Skeletal muscle tissue (tissue), 4 donors: ENCODE measurements around the gene NSRP1. TPM values are rescaled to one million over a fixed set of nuclear protein-coding genes. Genes with fewer than 3 reads are reported as not detected.
"Not testable (repeated sequence)": the region's sequence is repeated elsewhere in the genome, so short reads cannot be mapped to it uniquely, and the experiment has no call there.

Experiments used
- H3K27ac ChIP-seq: one replicate; pipeline ENCODE4 v1.7.0; 2013; ENCODE audit warnings: mild to moderate bottlenecking, low read depth, low read length, inconsistent platforms
- H3K27me3 ChIP-seq, 3 donors: one replicate each; pipeline ENCODE4 v1.7.0; 2013; ENCODE audit warnings: low read length in 3 of 3; ENCODE audit not compliant: control insufficient read depth in 3 of 3, insufficient read depth in 3 of 3
- H3K36me3 ChIP-seq, 3 donors: one replicate each; pipeline ENCODE4 v1.7.0; 2013; ENCODE audit warnings: low read length in 3 of 3; ENCODE audit not compliant: control insufficient read depth in 3 of 3, insufficient read depth in 3 of 3
- H3K4me1 ChIP-seq, 3 donors: one replicate each; pipeline ENCODE4 v1.7.0; 2013; ENCODE audit warnings: low read length in 3 of 3, mild to moderate bottlenecking in 3 of 3; ENCODE audit not compliant: control insufficient read depth in 3 of 3, insufficient read depth in 3 of 3
- H3K4me3 ChIP-seq, 3 donors: one replicate each; pipeline ENCODE4 v1.7.0; 2013; ENCODE audit warnings: low read length in 3 of 3
- H3K9ac ChIP-seq, 3 donors: one replicate each; pipeline ENCODE4 v1.7.0; 2013; ENCODE audit warnings: low read length in 3 of 3, mild to moderate bottlenecking in 3 of 3, moderate library complexity in 2 of 3, low read depth in 1 of 3
- H3K9me3 ChIP-seq, 3 donors: one replicate each; pipeline ENCODE4 v1.7.0; 2013; ENCODE audit warnings: low read length in 3 of 3; ENCODE audit not compliant: control insufficient read depth in 3 of 3
- total RNA-seq: library from RNA; depleted of rRNA; stranded (reverse); fragments of >200 nt; gene quantifications from one replicate; pipeline ENCODE4 v1.2.3, GENCODE V29; 2014
- donor health status: Osteomylitis.

Gene NSRP1
- total RNA-seq, 1 donor from 2014 or later = 7.8 TPM

- peaks cover 0 to 12% (median 9%) of the 10 kb centered on the region in 3 donors for H3K27me3 ChIP-seq
- no peak overlapping the region for H3K27ac ChIP-seq
- H3K36me3 ChIP-seq = no peaks in the 10 kb centered on the region
- H3K9ac ChIP-seq = no peak overlapping the region
- no peaks in the 10 kb centered on the region for H3K9me3 ChIP-seq
- no peak overlapping the region for H3K4me3 ChIP-seq
- H3K4me1 ChIP-seq = no peaks in the 10 kb centered on the region
These were observed 83.0 kb downstream of the NSRP1 start for GRCh38 chr17:30199600-30199999.

- no peak overlapping the region for H3K27ac ChIP-seq
- H3K36me3 ChIP-seq = no peaks in the 10 kb centered on the region
- H3K4me1 ChIP-seq = no peaks in the 10 kb centered on the region
- no peak overlapping the region for H3K9ac ChIP-seq
- no peaks in the 10 kb centered on the region for H3K9me3 ChIP-seq
- H3K4me3 ChIP-seq = no peak overlapping the region
- H3K27me3 ChIP-seq = peaks cover 0 to 14% (median 11%) of the 10 kb centered on the region in 3 donors
These were observed 83.5 kb downstream of the NSRP1 start for GRCh38 chr17:30200106-30200505.

GRCh38 chr17:30200656-30201055 is 84.0 kb downstream of the NSRP1 start:
- H3K9me3 ChIP-seq, H3K36me3 ChIP-seq, H3K4me3 ChIP-seq, H3K4me1 ChIP-seq, H3K9ac ChIP-seq, H3K27ac ChIP-seq: not testable (repeated sequence)
- H3K27me3 ChIP-seq = peaks cover 0 to 14% (median 11%) of the 10 kb centered on the region in 3 donors

GRCh38 chr17:30203471-30203981 is 86.9 kb downstream of the NSRP1 start:
- Histone ChIP-seq H3K36me3 (no peaks in the 10 kb centered on the region), H3K4me1 (no peaks in the 10 kb centered on the region), H3K27me3 (peaks cover 0 to 18% (median 16%) of the 10 kb centered on the region in 3 donors), H3K9me3 (no peaks in the 10 kb centered on the region), H3K27ac (no peak overlapping the region), H3K4me3 (no peak overlapping the region), H3K9ac (no peak overlapping the region)

GRCh38 chr17:30207655-30208054 is 91.0 kb downstream of the NSRP1 start:
- no peaks in the 10 kb centered on the region for H3K4me1 ChIP-seq
- H3K9ac ChIP-seq = no peak overlapping the region
- no peak overlapping the region for H3K27ac ChIP-seq
- H3K36me3 ChIP-seq = no peaks in the 10 kb centered on the region
- H3K27me3 ChIP-seq = peaks cover 0 to 12% (median 12%) of the 10 kb centered on the region in 3 donors
- H3K9me3 ChIP-seq = no peaks in the 10 kb centered on the region
- no peak overlapping the region for H3K4me3 ChIP-seq

GRCh38 chr17:30208214-30208613 is 91.6 kb downstream of the NSRP1 start:
- Histone ChIP-seq H3K9me3 (no peaks in the 10 kb centered on the region), H3K4me1 (no peaks in the 10 kb centered on the region), H3K27me3 (peaks cover 0 to 12% (median 8%) of the 10 kb centered on the region in 3 donors), H3K9ac (no peak overlapping the region), H3K4me3 (no peak overlapping the region), H3K27ac (no peak overlapping the region), H3K36me3 (no peaks in the 10 kb centered on the region)

GRCh38 chr17:30209930-30210329 is 93.3 kb downstream of the NSRP1 start:
- no peaks in the 10 kb centered on the region for H3K4me1 ChIP-seq
- H3K27ac ChIP-seq = no peak overlapping the region
- H3K27me3 ChIP-seq = peaks cover 0 to 7% (median 5%) of the 10 kb centered on the region in 3 donors
- H3K36me3 ChIP-seq = no peaks in the 10 kb centered on the region
- no peaks in the 10 kb centered on the region for H3K9me3 ChIP-seq
- H3K9ac ChIP-seq = no peak overlapping the region
- H3K4me3 ChIP-seq = no peak overlapping the region

GRCh38 chr17:30210366-30210765 is 93.8 kb downstream of the NSRP1 start:
- Histone ChIP-seq H3K27me3 (peaks cover 0 to 7% (median 5%) of the 10 kb centered on the region in 3 donors), H3K9me3 (no peaks in the 10 kb centered on the region), H3K36me3 (no peaks in the 10 kb centered on the region), H3K9ac (no peak overlapping the region), H3K4me3 (no peak overlapping the region), H3K4me1 (no peaks in the 10 kb centered on the region), H3K27ac (no peak overlapping the region)

- no peaks in the 10 kb centered on the region for H3K36me3 ChIP-seq
- H3K9me3 ChIP-seq = no peaks in the 10 kb centered on the region
- H3K27me3 ChIP-seq = peaks cover 0 to 7% (median 5%) of the 10 kb centered on the region in 3 donors
- no peaks in the 10 kb centered on the region for H3K4me1 ChIP-seq
- no peak overlapping the region for H3K9ac ChIP-seq
- no peak overlapping the region for H3K27ac ChIP-seq
- H3K4me3 ChIP-seq = no peak overlapping the region
These were observed 94.3 kb downstream of the NSRP1 start for GRCh38 chr17:30210901-30211300.

GRCh38 chr17:30211371-30211770 is 94.8 kb downstream of the NSRP1 start:
- H3K27ac ChIP-seq = no peak overlapping the region
- no peaks in the 10 kb centered on the region for H3K36me3 ChIP-seq
- H3K4me3 ChIP-seq = no peak overlapping the region
- no peaks in the 10 kb centered on the region for H3K9me3 ChIP-seq
- H3K27me3 ChIP-seq = peaks cover 0 to 7% (median 5%) of the 10 kb centered on the region in 3 donors
- no peak overlapping the region for H3K9ac ChIP-seq
- no peaks in the 10 kb centered on the region for H3K4me1 ChIP-seq
